ENCODE data around the gene KCNK7.

KCNK7 gene

GRCh38 chr11:65610404-65610803 lies 14.8 kb upstream of the KCNK7 start:
- no peak for DNase-seq

GRCh38 chr11:65609665-65610064 lies 14.1 kb upstream of the KCNK7 start:
- DNase-seq, result no peak

DNA sequence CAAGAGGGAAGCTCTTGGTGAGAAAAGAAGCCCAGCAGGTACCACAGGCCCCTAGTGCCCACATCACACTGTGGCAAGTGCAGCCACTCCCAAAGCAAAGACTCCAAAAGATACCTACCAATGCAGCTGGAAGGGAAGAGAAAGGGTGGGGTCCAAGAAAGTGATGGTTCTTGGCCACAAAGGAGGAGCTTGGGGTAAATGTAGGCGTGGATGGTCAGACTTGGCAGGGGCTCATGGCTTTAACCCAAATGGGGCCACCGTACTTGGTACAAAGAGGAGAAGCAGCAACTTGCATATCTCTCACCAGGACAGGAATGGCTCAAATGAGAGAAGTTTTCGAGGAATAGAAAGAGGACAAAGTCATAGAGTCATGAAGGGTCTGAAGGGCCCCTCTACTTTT lies 13.6 kb upstream of the KCNK7 start:
- no peak for DNase-seq

GRCh38 chr11:65607614-65608426 lies 12.2 kb upstream of the KCNK7 start:
- no peak for DNase-seq

- DNase-seq, result peak; percentile 92
These were observed 11.4 kb upstream of the KCNK7 start for GRCh38 chr11:65606876-65607613.

DNA sequence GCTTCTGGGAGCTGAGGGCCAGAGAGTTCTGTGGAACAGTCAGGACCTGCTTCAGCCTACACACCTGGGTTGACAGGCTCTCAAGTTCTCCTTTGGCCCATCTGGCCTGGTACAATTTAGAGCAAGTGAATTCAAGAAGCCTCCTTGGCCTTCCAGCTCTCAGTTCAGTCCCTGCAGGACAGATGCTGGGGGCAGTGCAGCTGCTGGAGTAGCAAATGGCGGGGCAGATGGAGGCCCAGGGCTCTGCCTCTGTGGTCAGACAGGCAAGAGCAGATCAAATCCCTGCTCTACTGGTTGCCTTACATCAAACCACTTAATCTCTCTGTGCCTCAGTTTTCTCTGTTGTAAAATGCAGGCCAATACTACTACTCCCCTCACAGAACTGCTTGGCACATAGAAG lies 8.7 kb upstream of the KCNK7 start:
- DNase-seq, result no peak

DNA sequence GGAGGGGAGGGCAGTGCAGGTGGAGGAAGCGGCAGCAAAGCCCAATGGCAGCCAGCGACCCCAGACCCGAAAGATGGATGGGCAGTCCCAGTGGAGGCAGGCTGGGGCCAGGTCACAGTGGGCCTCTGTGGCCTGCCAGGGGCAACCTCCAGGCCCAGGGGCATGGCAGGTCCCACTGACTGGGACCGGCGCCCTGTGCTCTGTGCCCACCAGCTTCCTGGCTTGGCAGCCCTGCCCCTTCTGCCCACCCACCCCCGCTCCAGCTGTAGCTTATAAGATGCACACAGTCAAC lies 4.3 kb upstream of the KCNK7 start:
- no peak for DNase-seq

DNA sequence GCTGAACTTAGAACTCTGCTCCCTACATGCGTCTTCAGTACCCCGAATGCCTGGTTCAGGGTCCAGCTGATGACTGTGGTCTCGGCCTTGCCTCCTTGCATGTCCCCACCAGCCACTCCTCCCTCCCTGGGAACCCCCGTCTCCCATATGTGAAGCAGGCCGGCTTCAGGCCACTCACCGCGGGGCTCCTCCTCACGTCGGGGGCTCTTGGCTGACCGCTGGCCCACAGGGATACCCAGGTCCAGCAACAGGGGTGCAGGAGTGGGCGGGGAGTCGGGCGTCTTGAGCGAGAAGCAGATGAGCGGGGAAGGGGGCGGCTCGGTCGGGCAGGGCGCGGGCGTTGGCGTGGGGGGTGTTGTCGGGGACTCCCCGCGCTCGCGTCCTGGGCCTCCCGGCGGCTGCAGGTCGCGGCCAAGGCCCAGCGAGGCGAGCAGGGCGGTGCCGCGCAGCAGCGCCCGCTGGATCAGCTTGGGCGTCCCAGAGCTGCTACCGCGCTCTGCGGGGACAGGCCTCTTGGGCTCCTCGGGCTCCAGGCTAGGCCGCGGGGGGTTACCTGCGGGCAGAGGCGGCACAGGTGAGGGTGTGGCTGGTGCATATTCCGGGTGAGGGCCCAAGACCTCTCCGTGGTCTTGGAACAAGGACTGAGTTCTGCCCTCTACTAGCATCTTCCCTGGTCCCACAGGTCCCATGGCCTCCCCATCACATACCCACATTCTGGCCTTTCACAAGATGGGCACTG lies 3.8 kb upstream of the KCNK7 start:
- no peak for DNase-seq

DNA sequence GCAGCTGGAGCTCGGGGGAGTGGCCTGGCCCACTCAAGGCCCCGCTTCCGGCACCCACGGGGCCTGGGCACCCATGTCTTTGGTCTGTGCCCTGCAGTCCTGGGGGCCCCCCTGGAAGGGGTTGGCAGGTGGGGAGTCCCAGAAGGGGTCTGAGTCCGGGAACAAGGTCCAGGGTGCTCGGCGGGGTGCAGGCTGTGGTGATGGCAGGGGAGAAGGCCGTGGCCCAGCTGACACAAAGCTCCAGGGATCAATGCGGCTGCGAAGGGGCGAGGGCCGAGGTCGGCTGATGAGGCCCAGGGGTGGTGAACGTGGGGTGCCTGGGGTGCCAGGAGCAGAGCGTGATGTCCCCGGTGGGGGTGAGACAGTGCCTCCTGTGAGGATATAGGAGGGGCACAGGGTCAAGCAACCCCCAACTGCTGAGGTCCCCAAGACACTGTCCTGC lies 2.7 kb upstream of the KCNK7 start:
- DNase-seq, result no peak

DNA sequence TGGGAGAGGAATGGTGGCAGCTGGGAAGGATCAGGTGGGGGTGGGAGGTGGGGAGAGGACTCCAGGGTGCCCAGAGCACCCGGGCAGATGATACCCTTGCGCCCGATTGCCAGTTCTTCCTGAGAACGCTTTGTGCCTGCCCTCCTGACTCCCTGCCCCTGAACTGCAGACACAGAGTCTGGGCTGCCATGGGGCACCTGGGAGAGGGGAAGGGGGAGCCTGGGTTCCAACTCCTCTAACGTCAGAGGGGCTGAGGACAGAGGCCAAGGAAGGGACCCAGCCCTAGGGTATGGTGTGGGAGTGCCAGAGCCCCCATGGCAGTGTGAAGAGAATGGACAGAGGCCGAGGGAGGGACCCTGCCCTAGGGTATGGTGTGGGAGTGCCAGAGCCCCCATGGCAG lies 920 bp upstream of the KCNK7 start:
- no peak for DNase-seq

DNA sequence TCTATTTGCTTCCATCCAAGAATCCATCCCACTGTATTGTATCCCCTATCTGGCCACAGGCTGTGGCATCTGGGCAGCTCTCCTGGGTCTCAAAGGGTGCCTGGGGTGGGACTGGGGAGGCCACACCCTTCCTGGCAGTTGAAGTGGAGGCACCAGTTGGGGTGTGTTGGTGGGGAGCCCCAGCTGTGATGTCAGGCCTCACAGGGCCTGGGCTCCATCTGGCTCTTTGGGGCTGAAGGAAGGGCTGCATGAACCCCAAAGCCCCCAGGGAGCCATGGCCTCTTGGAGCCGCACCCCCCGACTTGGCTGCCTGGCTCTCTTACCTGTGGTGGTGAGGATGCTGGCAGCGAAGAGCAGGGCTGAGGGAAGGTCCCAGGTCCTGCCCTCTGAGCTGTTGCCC lies 469 bp downstream of the KCNK7 start:
- DNase-seq, result no peak

- peak; percentile 95 for DNase-seq
These were observed 1.8 kb downstream of the KCNK7 start for GRCh38 chr11:65593518-65594414.

GRCh38 chr11:65592858-65593517 lies 2.6 kb downstream of the KCNK7 start:
- DNase-seq, result no peak

DNA sequence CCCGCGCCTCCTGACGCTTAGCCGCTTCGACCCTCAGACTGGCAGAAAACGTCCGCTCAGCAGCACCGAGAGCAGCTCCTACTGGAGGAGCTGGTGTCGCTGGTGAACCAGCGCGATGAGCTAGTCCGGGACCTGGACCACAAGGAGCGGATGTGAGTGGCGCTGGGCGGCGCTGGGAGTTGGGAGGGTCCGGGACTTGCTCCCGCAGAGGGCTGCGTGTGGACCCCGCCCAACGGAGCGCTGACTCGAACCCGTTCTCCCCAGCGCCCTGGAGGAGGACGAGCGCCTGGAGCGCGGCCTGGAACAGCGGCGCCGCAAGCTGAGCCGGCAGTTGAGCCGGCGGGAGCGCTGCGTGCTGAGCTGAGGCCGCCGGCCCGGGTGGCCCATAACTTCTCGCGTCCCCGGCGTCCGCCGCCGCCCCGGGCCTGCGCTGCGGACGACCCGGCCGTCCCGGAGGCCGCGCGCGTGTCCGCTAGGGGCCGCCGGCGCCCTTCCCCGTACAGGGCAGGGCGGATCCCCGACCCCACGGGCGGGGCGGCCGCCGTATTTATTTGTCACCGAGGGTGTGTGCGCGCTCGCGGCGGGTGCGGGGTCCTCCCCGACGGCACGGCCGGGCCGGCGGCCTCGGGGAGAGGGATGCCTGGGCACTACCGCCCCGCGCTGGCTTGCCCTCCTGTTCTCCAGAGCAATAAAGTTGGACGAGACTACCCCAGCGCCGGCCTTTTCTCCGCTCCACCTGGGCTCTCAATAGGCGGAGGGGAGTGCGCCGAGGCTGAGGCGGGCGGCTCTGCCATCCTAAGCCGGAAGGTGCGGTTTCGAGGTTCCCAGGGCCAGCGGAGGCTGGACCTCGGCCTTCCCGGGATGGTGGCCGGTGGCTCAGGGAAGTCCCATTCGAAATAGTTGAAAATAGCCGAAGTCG lies 3.4 kb downstream of the KCNK7 start:
- DNase-seq, result no peak

DNA sequence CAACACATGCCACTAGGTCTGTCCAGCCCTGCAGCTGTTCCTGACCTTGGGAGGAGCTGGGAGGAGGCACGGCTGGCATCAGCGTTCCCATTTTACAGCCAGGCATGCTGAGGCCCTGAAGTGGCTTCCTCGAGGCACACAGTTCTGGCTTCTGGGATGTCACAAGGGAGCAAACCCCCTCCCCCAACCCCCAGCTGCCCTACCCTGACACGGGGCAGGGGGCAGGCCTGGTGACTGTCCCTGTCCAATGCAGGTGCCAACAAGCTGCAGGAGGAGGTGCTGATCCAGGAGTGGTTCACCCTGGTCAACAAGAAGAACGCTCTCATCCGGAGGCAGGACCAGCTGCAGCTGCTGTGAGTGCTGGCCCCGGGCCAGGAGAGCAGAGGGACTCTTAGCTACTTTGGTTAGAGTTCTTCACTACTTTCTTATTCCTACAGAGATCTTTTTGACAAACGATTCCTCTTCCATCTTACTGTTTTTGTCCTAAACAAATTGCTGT lies 5.3 kb downstream of the KCNK7 start:
- no peak for DNase-seq

GRCh38 chr11:65589444-65590239 lies 6.0 kb downstream of the KCNK7 start:
- DNase-seq, result no peak

DNA sequence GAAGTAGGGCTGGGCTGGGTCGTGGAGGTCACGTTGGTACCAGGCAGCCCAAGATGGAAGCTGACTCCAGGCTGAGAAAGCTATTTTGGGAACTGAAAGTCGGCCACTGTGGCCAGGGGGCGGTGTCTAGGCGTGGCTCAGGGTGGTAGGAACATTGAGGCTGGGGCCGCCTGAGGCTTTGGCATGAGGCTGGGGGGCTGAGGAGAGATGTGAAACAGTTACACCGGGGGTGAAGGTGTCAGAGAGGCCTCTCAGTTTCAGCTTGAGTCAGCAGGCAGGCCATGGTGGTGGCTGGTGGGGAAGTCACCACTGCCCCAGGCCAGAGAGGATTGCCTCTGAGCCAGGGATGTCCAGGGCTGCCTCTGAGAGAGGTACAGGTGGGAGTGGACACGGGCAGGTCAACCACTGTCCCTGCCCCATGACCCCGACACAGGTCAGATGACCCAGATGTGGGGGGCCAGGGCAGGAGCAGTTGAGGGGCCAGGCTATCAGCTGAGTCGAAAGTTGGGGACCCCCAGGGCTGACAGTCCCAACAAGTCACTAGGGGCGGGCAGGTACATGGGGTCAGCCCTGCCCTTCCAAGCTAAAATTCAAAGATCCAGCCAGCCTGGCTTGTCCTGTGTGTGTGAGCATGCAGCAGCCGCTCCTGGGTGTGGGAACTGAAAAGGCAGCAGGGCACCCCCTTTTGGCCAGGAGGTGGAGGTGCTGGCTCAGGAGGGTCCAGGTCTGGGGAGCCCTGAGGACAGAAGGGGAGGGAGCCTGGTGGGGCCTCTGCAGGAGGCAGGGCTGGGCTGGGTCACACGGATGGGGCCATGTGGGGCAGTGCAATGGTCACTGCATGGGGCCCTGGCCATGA lies 7.2 kb downstream of the KCNK7 start:
- DNase-seq, result peak; percentile 100

DNA sequence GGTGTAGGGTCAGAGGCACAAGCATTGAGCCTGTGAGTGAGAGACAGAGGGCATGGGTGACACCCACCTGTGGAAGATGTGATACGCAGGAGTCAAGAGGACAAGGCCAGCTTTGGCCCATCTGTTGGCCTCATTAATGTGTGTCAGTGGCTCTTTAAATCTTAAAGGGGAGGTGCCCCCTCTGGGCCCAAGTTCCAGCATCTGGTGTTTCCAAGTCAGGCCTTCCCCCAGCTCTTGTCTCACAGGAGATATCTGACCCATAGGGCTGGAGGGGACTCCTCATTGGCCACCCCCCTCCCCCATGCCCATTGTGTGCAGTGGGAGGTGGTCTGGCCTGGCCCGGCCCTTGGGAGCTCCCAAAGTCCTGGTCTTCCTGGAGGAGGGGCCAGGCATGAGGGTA lies 8.9 kb downstream of the KCNK7 start:
- peak; percentile 84 for DNase-seq

DNA sequence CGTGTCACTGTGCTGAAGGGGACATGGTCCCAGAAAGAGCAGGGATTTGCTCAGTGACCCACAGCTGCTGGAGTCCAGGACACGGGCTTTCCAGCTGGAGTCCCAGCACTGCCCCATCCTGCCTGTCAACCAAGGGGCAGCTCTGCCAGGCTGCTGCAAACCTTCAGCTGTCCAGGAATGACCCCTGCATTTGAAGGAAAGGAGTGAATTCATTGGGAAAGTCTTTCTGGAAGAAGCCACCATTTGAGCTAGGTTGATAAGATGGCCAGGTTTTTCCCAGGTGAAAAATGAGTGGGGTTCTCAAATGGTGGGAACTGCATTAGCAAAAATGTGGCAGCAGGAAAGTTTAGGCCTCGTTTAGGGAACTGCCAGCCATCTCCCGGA lies 9.4 kb downstream of the KCNK7 start:
- no peak for DNase-seq
